Measurements from ENCODE around the gene ATP2C2. TPM values are rescaled to one million over a fixed set of nuclear protein-coding genes. Genes with fewer than 3 reads are reported as not detected.

The ATP2C2 gene
- total RNA-seq, 2 donors from 2014 or later: 0.10 to 0.19 TPM

DNA sequence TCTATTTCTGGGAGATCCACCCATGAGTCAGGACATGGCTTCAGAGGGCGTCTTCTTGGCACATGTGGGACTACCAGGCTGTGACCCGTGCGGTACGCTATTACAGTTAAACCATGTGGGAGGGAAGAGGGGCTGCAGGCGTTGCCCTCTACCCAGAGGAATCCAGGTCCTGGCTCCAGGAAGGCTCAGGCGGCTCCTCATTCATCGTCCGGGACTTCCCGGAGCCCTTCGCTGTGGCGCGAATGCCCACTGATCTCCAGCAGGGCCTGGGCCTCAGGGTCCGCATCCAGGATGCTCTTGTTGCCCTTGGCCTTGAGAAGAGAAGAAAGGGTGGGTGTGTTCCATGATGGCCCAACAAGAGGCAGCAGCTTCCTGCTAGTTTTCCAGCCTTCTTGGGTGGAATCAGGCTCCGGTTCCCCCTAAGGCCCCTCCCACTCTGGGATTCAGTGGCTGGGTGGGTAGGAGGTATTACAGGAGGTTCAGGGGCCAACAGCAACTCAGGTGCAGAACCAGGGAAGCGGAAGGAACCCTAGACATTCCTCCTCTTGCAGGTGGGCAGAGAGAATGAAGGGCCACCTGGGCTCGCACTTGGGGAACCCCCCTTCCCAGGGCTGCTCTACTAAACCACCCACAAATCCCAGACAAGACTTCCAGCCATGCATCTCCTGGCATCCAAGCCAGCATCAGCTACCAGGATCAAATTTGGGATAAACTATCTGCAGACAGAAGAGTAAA, 111.5 kb downstream of the ATP2C2 start:
- intact Hi-C loops (cut with DNase I): loop anchor here in 1 of 2 donors (5.0 kb wide), 1 partner anchor 203 kb away; no protein-coding TSS in a partner anchor

DNA sequence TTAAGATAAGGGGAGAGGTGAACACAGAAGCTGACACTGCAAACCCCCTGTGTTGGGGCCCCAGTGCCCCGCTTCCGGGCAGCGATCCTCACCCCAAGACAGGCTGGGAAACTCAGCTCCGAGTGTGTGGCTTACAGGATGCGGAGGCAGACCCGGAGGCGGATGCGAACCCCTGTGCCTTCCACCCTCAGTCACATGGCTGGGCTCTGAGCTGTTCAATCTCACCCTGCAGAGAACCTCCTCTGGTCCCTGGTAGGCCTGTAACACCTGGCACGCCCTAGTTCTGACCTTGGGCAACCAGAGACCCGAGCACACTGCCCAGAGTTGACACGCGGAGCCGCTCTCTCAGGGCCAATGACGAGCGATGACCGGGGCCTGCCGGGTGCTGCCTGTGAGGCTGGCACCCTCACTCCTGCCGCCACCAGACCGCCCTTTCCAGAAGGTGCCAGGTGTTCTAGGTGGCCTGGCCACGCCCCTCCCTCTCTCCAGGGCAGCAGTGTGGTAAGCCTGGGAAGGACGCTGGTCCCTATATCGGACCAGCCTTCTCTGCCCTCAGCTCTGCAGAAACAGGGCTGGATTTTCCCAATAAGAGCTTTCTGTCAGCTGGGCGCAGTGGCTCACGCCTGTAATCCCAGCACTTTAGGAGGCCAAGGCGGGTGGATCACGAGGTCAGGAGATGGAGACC, 112.9 kb downstream of the ATP2C2 start:
- DNase-seq (ENCODE audit: low spot score): peak; percentile 73
- intact Hi-C loops (cut with DNase I): loop anchor here in 1 of 2 donors (5.0 kb wide), 1 partner anchor 204 kb away; no protein-coding TSS in a partner anchor

More for the DNA sequence above, 111.5 kb downstream of the ATP2C2 start:
- DNase-seq (ENCODE audit: low spot score): peak; percentile 46

DNA sequence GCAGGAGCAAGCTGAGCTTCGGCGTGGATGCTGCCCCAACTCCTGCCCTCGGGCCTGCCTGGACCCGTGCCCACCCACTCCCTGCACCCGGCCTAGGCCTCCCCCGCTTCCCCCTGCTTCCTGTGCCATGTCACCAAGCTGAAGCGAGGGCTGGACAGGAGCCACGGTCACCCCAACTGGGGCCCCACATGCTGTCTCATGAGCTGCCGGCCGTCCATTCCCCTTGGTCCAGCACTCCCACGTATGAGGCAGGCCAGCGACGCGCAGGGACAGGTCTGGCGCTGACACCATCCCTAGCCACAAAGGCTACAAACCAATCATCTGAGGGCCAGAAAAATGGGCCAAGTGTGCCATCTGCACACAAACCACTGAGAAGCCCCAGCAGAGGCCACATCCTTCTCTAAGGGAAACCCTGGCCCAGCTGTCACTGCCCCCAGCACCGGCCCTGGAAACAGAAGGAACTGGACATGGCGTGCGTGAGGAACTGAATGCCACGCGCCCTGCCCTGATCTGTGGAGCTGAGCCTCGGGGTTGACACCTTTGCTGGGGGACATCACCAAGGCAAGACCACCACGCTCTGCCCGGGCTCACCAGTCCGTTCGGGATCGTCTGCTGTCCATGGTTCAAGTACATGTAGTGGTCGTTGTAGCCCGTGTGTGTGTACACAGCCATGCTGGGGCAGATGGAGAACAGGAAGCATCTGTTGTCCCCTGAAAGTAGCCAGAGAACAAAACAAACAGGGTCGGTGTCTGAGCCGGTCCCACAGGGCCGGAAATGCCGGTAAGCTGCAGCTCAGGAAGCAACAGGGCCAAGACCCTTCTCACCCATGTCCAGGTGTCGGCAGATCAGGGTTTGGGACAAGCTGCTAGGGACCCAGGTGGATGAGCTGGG, 113.9 kb downstream of the ATP2C2 start:
- peak; percentile 75 for DNase-seq (ENCODE audit: low spot score)
- intact Hi-C loops (cut with DNase I): loop anchor here in 1 of 2 donors (5.0 kb wide), 1 partner anchor 205 kb away; no protein-coding TSS in a partner anchor

DNA sequence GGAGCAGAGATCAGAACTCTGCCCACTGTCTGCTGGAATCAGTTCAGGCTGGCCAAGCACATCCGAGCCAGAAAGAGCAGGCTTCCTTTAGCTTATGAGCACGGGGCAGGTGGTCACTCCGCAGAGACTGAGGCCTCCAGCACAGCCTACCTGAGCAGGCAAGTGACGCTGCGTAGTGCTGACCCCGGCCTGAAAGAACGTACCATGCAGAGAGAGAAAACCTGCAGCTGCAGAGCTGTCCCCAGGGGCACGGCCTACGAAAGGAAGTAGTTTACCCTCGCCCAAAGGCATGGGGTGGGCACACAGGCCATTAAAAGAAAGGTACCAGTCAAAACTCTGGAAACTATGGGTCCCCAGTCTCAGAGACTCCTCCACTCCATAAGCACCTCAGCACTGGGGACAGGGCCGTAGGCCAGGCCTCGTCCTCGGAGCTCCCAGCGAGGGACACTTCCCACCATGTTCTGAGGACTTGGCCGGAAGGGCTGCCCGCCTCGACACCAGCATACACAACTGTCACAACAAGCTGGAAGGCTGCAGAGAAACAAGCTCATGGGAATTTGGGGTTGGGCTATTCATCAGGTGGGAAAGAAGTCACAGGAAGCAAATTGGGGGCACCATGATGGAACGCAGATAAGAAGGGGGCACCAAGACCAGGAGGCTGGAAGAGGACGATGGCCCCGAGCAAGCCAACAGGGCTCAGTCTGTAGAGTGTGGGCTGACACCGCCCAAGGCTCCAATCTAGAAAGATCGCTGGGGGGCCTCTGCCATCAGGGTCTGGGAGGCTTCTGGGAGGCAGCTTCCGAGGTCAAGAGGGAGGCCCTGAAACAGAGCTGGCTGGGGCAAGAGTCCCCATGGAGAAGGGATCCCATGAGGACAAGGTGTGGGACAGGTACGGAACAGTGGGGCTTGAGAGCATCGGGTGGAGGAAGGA, 114.9 kb downstream of the ATP2C2 start:
- DNase-seq (ENCODE audit: low spot score): peak; percentile 72
- intact Hi-C loops (cut with DNase I): loop anchor here in 1 of 2 donors (5.0 kb wide), 1 partner anchor 206 kb away; no protein-coding TSS in a partner anchor

DNA sequence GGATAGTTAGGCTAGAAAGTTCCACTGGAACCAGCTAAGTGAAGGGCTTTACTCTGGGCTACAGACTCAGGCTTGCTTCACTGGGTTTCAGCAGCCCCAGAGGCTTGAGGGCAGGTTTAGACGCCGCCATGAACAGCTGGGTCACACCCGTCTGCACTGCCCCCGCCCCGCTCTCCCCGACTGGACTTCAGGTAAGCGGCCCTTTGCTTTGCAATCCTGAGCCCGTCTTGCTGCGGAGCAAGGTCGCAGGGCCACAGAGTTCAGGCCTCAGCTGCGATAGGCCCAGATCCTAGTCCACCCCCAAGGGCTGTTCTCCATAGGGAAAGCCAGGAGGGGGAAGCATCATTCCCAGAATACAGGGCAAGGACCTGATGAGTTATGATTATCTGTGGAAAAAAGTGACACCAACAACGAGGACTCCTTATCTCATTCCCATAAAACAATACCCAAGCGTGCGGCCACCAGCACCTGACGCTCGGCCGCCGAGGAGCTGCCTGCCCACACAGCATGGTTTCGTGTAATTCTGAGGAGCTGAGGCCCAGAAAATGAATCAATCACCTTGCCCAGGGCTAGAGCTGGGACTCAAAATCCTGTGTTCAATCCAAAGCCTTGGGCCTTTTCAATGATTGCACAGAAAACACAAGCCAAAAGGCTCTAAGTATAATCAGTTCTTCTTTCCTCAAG, 115.7 kb downstream of the ATP2C2 start:
- peak; percentile 41 for DNase-seq (ENCODE audit: low spot score)
- intact Hi-C loops (cut with DNase I): loop anchor here (1.0 to 5.0 kb wide), 2 partner anchors 207 kb away; no protein-coding TSS in a partner anchor

DNA sequence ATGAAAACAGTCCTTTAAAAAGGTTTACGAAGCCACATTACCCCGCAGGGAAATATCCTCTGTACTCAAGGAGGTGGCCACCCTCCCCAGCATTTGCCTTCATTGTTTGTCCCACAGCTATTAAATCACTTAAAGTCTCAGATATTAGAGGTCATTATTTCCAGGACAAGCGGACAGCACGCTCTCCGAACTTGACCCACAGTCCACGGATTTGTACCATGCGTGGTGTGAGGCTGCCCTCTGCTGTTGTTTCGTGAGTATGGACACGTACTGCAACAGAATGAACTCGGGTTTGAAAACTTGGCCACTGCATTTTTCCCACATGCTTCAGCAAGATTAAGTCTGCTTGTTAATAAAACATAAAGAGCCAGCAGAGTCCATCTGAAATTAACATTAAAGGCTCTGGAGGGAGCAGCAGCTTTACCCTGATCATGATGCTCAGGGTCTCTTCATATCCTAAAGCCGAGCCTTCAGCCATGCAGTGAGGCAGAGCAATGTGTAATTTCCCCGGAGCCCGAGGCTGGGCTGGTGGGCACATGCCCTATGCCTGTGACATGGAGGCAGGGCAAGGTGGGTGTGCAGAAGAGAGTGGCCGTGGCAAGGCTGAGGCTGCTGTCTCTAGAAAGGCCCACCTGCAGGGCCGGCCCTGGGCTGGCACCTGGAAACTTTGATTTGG, 116.4 kb downstream of the ATP2C2 start:
- intact Hi-C loops (cut with DNase I): loop anchor here (1.0 to 5.0 kb wide), 2 partner anchors 207 kb away; no protein-coding TSS in a partner anchor

DNA sequence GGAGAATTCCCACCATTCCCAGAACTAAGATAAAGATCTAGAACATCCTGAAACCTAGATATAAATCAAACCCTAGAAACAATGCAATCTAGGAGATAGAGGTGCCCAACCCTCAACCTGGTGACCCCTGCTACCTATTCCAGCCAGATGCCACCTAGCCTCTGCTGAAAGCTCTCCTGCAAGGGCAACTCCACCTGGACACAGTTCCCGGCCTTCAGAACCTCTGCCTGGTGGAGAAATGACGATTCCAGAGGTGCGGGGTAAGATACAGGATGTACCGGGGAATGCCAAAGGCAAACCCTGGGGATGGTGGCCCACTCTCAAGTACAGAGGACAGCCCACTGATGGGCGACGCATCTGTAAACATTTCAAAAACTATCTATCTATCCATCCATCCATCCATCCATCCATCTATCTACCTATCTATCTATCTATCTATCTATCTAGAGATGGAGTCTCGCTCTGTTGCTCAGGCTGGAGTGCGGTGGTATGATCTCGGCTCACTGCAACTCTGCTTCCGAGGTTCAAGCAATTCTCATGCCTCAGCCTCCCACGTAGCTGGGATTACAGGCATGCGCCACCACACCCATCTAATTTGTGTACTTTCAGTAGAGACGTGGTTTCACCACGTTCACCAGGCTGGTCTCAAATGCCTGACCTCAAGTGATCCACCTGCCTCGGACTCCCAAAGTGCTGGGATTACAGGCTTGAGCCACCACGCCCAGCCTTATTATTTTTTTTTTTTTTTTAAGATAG, 117.1 kb downstream of the ATP2C2 start:
- peak; percentile 40 for DNase-seq (ENCODE audit: low spot score)
- intact Hi-C loops (cut with DNase I): no loop called here

More for the DNA sequence above, 116.4 kb downstream of the ATP2C2 start:
- peak; percentile 86 for DNase-seq (ENCODE audit: low spot score)

DNA sequence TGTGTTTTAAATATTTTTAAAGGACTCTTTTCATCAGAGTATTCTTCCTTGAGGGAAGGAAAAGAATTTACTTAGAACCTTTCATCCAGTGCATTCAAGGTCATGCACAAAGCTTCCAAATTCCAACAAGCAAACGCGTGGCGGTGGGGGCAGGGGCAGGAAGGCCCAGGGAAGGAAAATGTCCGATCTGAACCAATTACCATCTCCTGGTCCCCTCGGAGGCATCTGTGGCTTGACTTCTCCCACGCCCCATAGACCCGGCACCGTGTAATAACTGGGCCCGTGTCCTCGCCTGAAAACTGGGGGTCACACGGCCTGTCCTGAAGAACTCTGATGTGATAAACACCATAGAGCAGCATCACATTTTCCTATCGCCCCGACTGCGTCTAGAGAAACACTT, 117.8 kb downstream of the ATP2C2 start:
- intact Hi-C loops (cut with DNase I): no loop called here
- DNase-seq (ENCODE audit: low spot score): no peak

DNA sequence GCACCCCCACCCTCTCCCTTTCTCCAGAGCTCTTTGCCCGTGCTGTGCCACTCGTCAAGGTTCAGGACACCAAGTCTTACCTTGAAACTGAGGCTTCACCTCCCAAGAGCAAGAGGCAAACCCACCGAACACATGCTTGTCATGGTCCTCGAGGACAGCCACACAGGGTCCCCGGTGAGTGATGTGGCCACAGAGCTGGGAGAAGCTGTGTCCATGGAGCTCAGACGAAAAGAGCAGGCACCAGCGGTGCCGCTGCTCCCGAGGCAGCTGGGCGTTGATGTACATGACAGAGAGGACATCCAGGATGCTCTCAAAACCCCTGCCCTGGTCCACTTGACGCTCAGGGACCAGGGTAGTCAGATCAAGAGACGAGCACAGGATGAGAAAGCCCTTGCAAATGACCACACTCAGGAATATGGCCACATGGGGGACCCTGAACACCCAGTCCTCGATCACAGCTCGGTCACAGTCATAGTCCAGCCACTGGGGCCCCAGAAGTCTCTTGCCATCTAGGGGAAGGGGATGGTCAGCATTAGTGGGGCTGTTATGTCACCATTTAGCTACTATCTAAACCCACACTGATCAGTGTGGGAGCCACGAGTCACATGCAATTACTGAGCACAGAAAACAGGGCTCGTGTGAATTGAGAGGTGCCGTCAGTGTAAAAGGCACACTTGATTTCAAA, 118.4 kb downstream of the ATP2C2 start:
- intact Hi-C loops (cut with DNase I): no loop called here
- no peak for DNase-seq (ENCODE audit: low spot score)

DNA sequence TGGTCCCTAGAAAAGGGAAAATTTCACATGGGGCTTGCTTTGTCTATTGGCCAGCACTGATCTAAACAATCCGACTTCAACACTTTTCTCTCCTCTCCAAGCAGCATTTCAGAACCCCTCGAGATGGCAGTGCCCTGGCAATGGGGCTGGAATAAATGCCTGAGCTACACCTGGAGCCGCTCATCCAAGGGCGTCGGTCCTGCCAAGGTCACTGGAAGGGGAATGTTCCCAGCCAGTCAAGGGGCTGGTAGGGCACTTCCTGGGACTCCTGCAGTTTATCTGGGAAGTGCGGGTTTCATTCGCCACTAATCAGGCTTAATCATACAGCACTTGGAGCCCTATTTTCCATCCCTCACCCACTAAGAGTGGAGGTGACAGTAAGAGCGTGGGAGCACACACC, 119.0 kb downstream of the ATP2C2 start:
- intact Hi-C loops (cut with DNase I): no loop called here
- no peak for DNase-seq (ENCODE audit: low spot score)

DNA sequence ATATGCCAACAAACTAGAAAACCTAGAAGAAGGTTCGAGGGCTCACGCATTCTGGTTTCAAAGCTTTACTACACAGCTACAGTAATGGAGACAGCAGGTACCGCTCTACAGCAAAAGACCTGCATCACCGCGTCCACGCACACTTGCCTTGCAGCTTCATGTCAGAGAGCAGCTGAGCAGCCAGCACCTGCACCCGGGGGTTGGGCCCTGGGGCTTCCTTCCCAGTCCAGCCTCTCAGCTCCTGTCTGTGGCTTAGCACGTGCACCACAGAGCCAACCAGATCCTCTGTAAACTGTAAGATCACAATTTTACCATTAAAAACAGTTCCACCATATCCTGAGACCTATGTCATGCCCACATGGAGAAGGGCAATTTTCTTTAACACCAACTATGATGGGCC, 120.8 kb downstream of the ATP2C2 start:
- peak; percentile 41 for DNase-seq (ENCODE audit: low spot score)
- intact Hi-C loops (cut with DNase I): no loop called here

DNA sequence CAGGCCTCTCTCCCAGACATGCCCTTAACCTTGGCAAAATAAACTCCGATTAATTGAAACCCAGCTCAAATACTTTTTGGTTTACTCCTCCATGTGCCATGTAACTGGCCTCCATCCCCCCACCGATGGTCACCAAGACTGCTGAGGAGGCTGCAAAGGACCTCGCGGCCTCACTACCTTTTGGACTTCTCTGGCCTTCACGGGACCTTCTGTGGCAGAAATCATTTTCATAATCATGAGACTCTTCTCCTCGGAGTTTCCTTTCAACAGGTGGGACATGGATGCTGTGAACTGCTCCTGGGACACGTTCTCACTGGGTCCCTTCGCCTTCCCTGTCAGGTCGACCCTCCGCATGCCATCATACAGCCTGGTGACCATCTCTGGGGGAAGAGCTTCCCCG, 127.2 kb downstream of the ATP2C2 start:
- intact Hi-C loops (cut with DNase I): no loop called here
- peak; percentile 36 for DNase-seq (ENCODE audit: low spot score)

DNA sequence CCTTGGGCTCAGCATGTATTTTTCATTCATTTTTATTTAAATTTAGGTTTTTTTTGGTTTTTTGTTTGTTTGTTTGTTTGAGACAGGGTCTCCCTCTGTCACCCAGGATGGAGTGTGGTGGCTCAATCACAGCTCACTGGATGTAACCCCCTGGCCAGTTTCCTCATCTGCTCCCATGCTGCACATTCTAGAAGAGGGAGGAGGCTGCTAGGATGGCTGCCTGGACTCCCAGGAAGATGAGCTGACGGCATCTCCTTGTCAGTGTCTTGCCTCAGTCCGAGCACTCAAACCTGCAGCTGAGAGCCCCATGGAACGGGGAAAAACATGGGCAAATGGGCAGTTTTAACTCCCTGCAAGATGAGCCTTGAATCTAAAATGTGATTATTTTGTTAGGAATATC, 128.7 kb downstream of the ATP2C2 start:
- DNase-seq (ENCODE audit: low spot score): no peak
- intact Hi-C loops (cut with DNase I): no loop called here

DNA sequence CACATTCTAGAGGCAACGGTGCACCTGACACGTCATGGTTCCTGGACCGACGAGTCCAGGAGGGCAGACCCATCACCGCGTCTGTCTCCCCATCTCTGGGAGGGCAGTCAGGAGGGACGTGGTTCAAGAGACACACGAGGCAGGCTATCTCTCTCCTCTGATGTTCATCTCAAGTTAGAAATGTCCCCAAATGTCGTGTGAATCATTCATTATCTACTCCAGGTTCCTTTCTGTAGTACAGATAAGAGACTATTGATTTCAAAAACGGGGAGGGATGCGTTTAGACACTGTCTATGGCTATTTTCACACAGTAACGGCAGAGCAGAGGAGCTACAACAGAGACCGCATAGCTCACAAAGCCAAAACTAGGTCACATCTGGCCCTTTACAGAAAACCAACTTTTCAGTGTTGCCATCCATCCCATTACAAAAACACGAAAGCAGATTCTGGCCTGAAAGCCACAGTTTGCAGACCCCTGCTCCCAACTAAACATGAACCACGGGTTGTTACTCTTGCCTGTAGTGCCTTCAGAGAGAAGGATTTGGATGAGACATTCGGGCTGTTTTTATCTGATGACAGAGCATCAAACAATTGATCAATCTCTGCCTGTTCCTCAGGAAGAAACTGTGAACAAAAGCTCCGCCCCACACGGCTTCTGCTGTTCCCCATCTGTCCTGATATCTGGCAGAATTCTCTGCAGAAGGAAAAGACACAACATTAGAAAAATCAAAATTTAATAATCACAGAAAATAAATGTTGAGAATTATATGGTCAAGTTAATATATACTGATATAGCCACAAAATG, 129.3 kb downstream of the ATP2C2 start:
- DNase-seq (ENCODE audit: low spot score): peak; percentile 9

DNA sequence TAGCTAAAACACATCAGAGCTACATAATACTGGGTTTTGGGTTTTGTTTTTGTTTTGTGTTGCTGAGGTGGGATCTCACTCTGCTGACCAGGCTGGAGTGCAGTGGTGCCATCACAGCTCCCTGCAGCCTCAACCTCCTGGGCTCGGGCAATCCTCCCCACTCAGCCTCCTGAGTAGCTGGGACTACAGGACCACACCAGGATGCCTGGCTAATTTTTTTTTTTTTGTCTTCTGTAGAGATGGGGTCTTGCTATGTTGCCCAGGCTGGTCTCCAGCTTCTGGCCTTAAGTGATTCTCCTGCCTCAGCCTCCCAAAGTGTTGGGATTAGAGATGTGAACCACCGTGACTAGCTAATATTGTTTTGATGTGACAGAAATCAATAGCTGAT, 129.9 kb downstream of the ATP2C2 start:
- intact Hi-C loops (cut with DNase I): no loop called here
- peak; percentile 4 for DNase-seq (ENCODE audit: low spot score)

More for the DNA sequence above, 129.3 kb downstream of the ATP2C2 start:
- intact Hi-C loops (cut with DNase I): no loop called here

Measured in posterior vena cava (tissue), 2 donors.